Peyer's patch (tissue), 4 donors: Measurements from ENCODE around the gene TPI1. TPM values are rescaled to one million over a fixed set of nuclear protein-coding genes. Genes with fewer than 3 reads are reported as not detected.

ENCODE experiments used
- DNase-seq, 3 donors: peaks; one replicate each; pipeline ENCODE4 v3.0.0-alpha.2; 2017 to 2019
- H3K27ac ChIP-seq, 4 donors: fragments of 200-600 bp; sonication (generic); one replicate each; pipeline ENCODE4 v1.5.1; 2016 to 2019
- H3K27me3 ChIP-seq, 2 donors: fragments of 200-600 bp; sonication (generic); one replicate each; pipeline ENCODE4 v1.5.1; 2019
- H3K36me3 ChIP-seq, 3 donors: fragments of 200-600 bp; sonication (generic); one replicate each; pipeline ENCODE4 v1.5.1; 2016 to 2019
- H3K4me1 ChIP-seq, 4 donors: fragments of 200-600 bp; sonication (generic); one replicate each; pipeline ENCODE4 v1.5.1; 2016 to 2019
- H3K4me3 ChIP-seq, 4 donors: fragments of 200-600 bp; sonication (generic); 1 replicate in 3 of 4; 2 replicates in 1 of 4; pipeline ENCODE4 v1.5.1; 2016 to 2019; ENCODE audit warnings: mild to moderate bottlenecking in 1 of 4
- H3K9me3 ChIP-seq, 4 donors: fragments of 200-600 bp; sonication (generic); one replicate each; pipeline ENCODE4 v1.5.1; 2016 to 2019; ENCODE audit warnings: mild to moderate bottlenecking in 1 of 4
- CTCF ChIP-seq, 6 experiments: fragments of 450-650 bp in 4 of 6; fragments of 200-600 bp in 2 of 6; sonication (generic) in 1 of 6; IDR thresholded peaks; one replicate each; pipeline ENCODE4 v1.5.1; 2017 to 2019; ENCODE audit warnings: antibody characterized with exemption in 6 of 6, mild to moderate bottlenecking in 3 of 6, moderate library complexity in 1 of 6
- POLR2A ChIP-seq, 2 donors: fragments of 450-650 bp; IDR thresholded peaks; one replicate each; pipeline ENCODE4 v1.5.1; 2017; ENCODE audit warnings: antibody characterized with exemption in 2 of 2, mild to moderate bottlenecking in 2 of 2, moderate library complexity in 2 of 2
- total RNA-seq, 4 donors: library from RNA; depleted of rRNA; stranded (reverse); fragments of >200 nt; gene quantifications; one replicate each; pipeline ENCODE4 v1.1.0, GENCODE V29; 2016

The TPI1 gene
- total RNA-seq, 4 donors from 2014 or later = 591 to 1,061 (median 658) TPM

GRCh38 chr12:6851153-6851920 is 16.0 kb upstream of the TPI1 start, which contains the start of gene CDCA3:
TSS of gene CDCA3 (minus strand) at chr12:6851286. CDS start at chr12:6850952, 334 bp downstream.
- H3K4me3 ChIP-seq = peak within 1 kb of the TSS; percentile 57 to 74 (median 66)
- peak; percentile 91 to 98 (median 94) for DNase-seq
- H3K27ac ChIP-seq = peak within 1 kb of the TSS; percentile 89 to 99 (median 96)
- peak in 1 of 6 experiments; percentile 1 for TF ChIP-seq CTCF (IDR thresholded peaks at IDR 0.05)
- TF ChIP-seq POLR2A (IDR thresholded peaks at IDR 0.05) = peak; percentile 98 to 99
- H3K4me1 ChIP-seq = peaks cover 0 to 14% (median 7%) of the 10 kb centered on the region in 4 donors
- H3K36me3 ChIP-seq = peaks cover 0 to 32% (median 0%) of the 10 kb centered on the region in 3 donors
- H3K27me3 ChIP-seq = no peaks in the 10 kb centered on the region
- no peaks in the 10 kb centered on the region for H3K9me3 ChIP-seq

- no peaks in the 10 kb centered on the region for H3K9me3 ChIP-seq
- TF ChIP-seq CTCF (IDR thresholded peaks at IDR 0.05) = no peak
- peak; percentile 32 to 62 for TF ChIP-seq POLR2A (IDR thresholded peaks at IDR 0.05)
- H3K36me3 ChIP-seq = peaks cover 0 to 32% (median 0%) of the 10 kb centered on the region in 3 donors
- DNase-seq = peak; percentile 97 to 100 (median 99)
- peaks cover 0 to 14% (median 7%) of the 10 kb centered on the region in 4 donors for H3K4me1 ChIP-seq
- H3K27me3 ChIP-seq = no peaks in the 10 kb centered on the region
- H3K4me3 ChIP-seq = peak within 1 kb of the TSS; percentile 57 to 74 (median 66)
- peak within 1 kb of the TSS; percentile 89 to 99 (median 96) for H3K27ac ChIP-seq
Observed at GRCh38 chr12:6851921-6852650, 15.2 kb upstream of the TPI1 start, which contains the start of gene USP5. TSS of gene USP5 (plus strand) at chr12:6852150. CDS start at chr12:6852180, 30 bp downstream.

GRCh38 chr12:6852651-6853354 is 14.5 kb upstream of the TPI1 start:
- no peak for TF ChIP-seq CTCF (IDR thresholded peaks at IDR 0.05)

GRCh38 chr12:6853626-6854025 is 13.7 kb upstream of the TPI1 start:
- Histone ChIP-seq H3K4me3 (no peak overlapping the region), H3K27me3 (no peaks in the 10 kb centered on the region), H3K27ac (peak overlapping the region in 2 of 4 donors; percentile 69 to 89), H3K36me3 (peaks cover 0 to 40% (median 0%) of the 10 kb centered on the region in 3 donors), H3K4me1 (peaks cover 0 to 14% (median 7%) of the 10 kb centered on the region in 4 donors), H3K9me3 (no peaks in the 10 kb centered on the region)
- no peak for DNase-seq
- TF ChIP-seq CTCF (IDR thresholded peaks at IDR 0.05) (no peak), POLR2A (IDR thresholded peaks at IDR 0.05) (no peak)

More at GRCh38 chr12:6852651-6853354, 14.5 kb upstream of the TPI1 start:
- Histone ChIP-seq H3K27me3 (no peaks in the 10 kb centered on the region), H3K4me1 (peaks cover 0 to 14% (median 7%) of the 10 kb centered on the region in 4 donors), H3K9me3 (no peaks in the 10 kb centered on the region), H3K36me3 (peaks cover 0 to 32% (median 0%) of the 10 kb centered on the region in 3 donors), H3K4me3 (peak overlapping the region; percentile 57 to 74 (median 66)), H3K27ac (peak overlapping the region; percentile 69 to 96 (median 92))
- peak in 1 of 3 donors; percentile 69 for DNase-seq

GRCh38 chr12:6854036-6854435 is 13.3 kb upstream of the TPI1 start:
- TF ChIP-seq CTCF (IDR thresholded peaks at IDR 0.05) (no peak), POLR2A (IDR thresholded peaks at IDR 0.05) (no peak)
- Histone ChIP-seq H3K4me3 (no peak overlapping the region), H3K27ac (no peak overlapping the region), H3K4me1 (peaks cover 0 to 14% (median 7%) of the 10 kb centered on the region in 4 donors), H3K27me3 (no peaks in the 10 kb centered on the region), H3K9me3 (no peaks in the 10 kb centered on the region), H3K36me3 (peaks cover 0 to 41% (median 0%) of the 10 kb centered on the region in 3 donors)
- no peak for DNase-seq
